ENCODE measurements around the gene AICDA. TPM values are rescaled to one million over a fixed set of nuclear protein-coding genes. Genes with fewer than 3 reads are reported as not detected.
"Not testable (repeated sequence)": the region's sequence is repeated elsewhere in the genome, so short reads cannot be mapped to it uniquely, and the experiment has no call there.

AICDA gene
- total RNA-seq, 2 donors from 2014 or later, result not detected

- ATAC-seq, result peak in 1 of 2 donors; percentile 20
- DNase-seq (ENCODE audit: low spot score in 2 of 2), result no peak
- H3K27ac Mint-ChIP-seq, result no peak overlapping the region
- no peaks in the 10 kb centered on the region for H3K36me3 Mint-ChIP-seq
- peaks cover 0 to 4% of the 10 kb centered on the region in 2 donors for H3K9me3 Mint-ChIP-seq
These were observed 16.9 kb upstream of the AICDA start for GRCh38 chr12:8629486-8630033.

GRCh38 chr12:8628731-8629130, 16.1 kb upstream of the AICDA start:
- DNase-seq (ENCODE audit: low spot score in 2 of 2) (no peak), ATAC-seq (no peak)
- Mint-ChIP-seq H3K27ac (no peak overlapping the region), H3K36me3 (no peaks in the 10 kb centered on the region), H3K9me3 (peaks cover 0 to 4% of the 10 kb centered on the region in 2 donors)

GRCh38 chr12:8624750-8625149, 12.1 kb upstream of the AICDA start:
- H3K27ac Mint-ChIP-seq; ATAC-seq; H3K9me3 Mint-ChIP-seq; DNase-seq (ENCODE audit: low spot score in 2 of 2); H3K36me3 Mint-ChIP-seq: not testable (repeated sequence)

GRCh38 chr12:8622646-8623045, 10.0 kb upstream of the AICDA start:
- ATAC-seq, result no peak
- H3K9me3 Mint-ChIP-seq, result peaks cover 0 to 4% of the 10 kb centered on the region in 2 donors

GRCh38 chr12:8615206-8615605, 2.5 kb upstream of the AICDA start:
- no peaks in the 10 kb centered on the region for H3K36me3 Mint-ChIP-seq
- ATAC-seq, result no peak

More at GRCh38 chr12:8622646-8623045, 10.0 kb upstream of the AICDA start:
- H3K27ac Mint-ChIP-seq, result no peak overlapping the region
- DNase-seq (ENCODE audit: low spot score in 2 of 2), result no peak
- H3K36me3 Mint-ChIP-seq, result no peaks in the 10 kb centered on the region

GRCh38 chr12:8613881-8614280, 1.2 kb upstream of the AICDA start:
- H3K27ac Mint-ChIP-seq; H3K36me3 Mint-ChIP-seq; H3K9me3 Mint-ChIP-seq; ATAC-seq; DNase-seq (ENCODE audit: low spot score in 2 of 2): not testable (repeated sequence)

More at GRCh38 chr12:8615206-8615605, 2.5 kb upstream of the AICDA start:
- DNase-seq (ENCODE audit: low spot score in 2 of 2), result no peak
- Mint-ChIP-seq H3K9me3 (peaks cover 0 to 5% of the 10 kb centered on the region in 2 donors), H3K27ac (no peak overlapping the region)

- DNase-seq (ENCODE audit: low spot score in 2 of 2), result no peak
- ATAC-seq, result no peak
- no peak overlapping the region for H3K27ac Mint-ChIP-seq
- H3K9me3 Mint-ChIP-seq, result no peaks in the 10 kb centered on the region
- no peaks in the 10 kb centered on the region for H3K36me3 Mint-ChIP-seq
These were observed 3.5 kb downstream of the AICDA start for GRCh38 chr12:8609061-8609570.

- H3K9me3 Mint-ChIP-seq, result no peaks in the 10 kb centered on the region
- H3K36me3 Mint-ChIP-seq, result no peaks in the 10 kb centered on the region
- DNase-seq (ENCODE audit: low spot score in 2 of 2) (no peak), ATAC-seq (no peak)
- no peak overlapping the region for H3K27ac Mint-ChIP-seq
These were observed 5.8 kb downstream of the AICDA start for GRCh38 chr12:8606890-8607289.

GRCh38 chr12:8605057-8605456, 7.6 kb downstream of the AICDA start:
- no peak for DNase-seq (ENCODE audit: low spot score in 2 of 2)
- Mint-ChIP-seq H3K27ac (no peak overlapping the region), H3K9me3 (no peaks in the 10 kb centered on the region), H3K36me3 (no peaks in the 10 kb centered on the region)
- ATAC-seq, result no peak

- DNase-seq (ENCODE audit: low spot score in 2 of 2), result no peak
- H3K9me3 Mint-ChIP-seq, result no peaks in the 10 kb centered on the region
- H3K27ac Mint-ChIP-seq, result no peak overlapping the region
- no peak for ATAC-seq
- no peaks in the 10 kb centered on the region for H3K36me3 Mint-ChIP-seq
These were observed 8.8 kb downstream of the AICDA start for GRCh38 chr12:8603856-8604255.

- no peaks in the 10 kb centered on the region for H3K36me3 Mint-ChIP-seq
- DNase-seq (ENCODE audit: low spot score in 2 of 2) (no peak), ATAC-seq (no peak)
- no peak overlapping the region for H3K27ac Mint-ChIP-seq
- H3K9me3 Mint-ChIP-seq, result no peaks in the 10 kb centered on the region
These were observed 9.4 kb downstream of the AICDA start for GRCh38 chr12:8603286-8603685.

GRCh38 chr12:8596561-8596960, 16.1 kb downstream of the AICDA start:
- Mint-ChIP-seq H3K27ac (no peak overlapping the region), H3K9me3 (no peaks in the 10 kb centered on the region), H3K36me3 (no peaks in the 10 kb centered on the region)
- DNase-seq (ENCODE audit: low spot score in 2 of 2) (no peak), ATAC-seq (no peak)

- Mint-ChIP-seq H3K36me3 (no peaks in the 10 kb centered on the region), H3K27ac (no peak overlapping the region), H3K9me3 (no peaks in the 10 kb centered on the region)
- DNase-seq (ENCODE audit: low spot score in 2 of 2), result no peak
- ATAC-seq, result no peak
These were observed 18.6 kb downstream of the AICDA start for GRCh38 chr12:8594072-8594471.

GRCh38 chr12:8593246-8593645, 19.4 kb downstream of the AICDA start:
- Mint-ChIP-seq H3K36me3 (no peaks in the 10 kb centered on the region), H3K27ac (no peak overlapping the region), H3K9me3 (no peaks in the 10 kb centered on the region)
- DNase-seq (ENCODE audit: low spot score in 2 of 2) (no peak), ATAC-seq (no peak)

GRCh38 chr12:8590842-8591545, 21.7 kb downstream of the AICDA start:
- no peaks in the 10 kb centered on the region for H3K9me3 Mint-ChIP-seq
- ATAC-seq (no peak), DNase-seq (ENCODE audit: low spot score in 2 of 2) (no peak)

GRCh38 chr12:8589679-8590078, 23.0 kb downstream of the AICDA start:
- no peak for DNase-seq (ENCODE audit: low spot score in 2 of 2)
- H3K36me3 Mint-ChIP-seq, result no peaks in the 10 kb centered on the region
- H3K9me3 Mint-ChIP-seq, result no peaks in the 10 kb centered on the region
- H3K27ac Mint-ChIP-seq, result no peak overlapping the region
- no peak for ATAC-seq

More at GRCh38 chr12:8590842-8591545, 21.7 kb downstream of the AICDA start:
- Mint-ChIP-seq H3K27ac (no peak overlapping the region), H3K36me3 (no peaks in the 10 kb centered on the region)

- DNase-seq (ENCODE audit: low spot score in 2 of 2); ATAC-seq; H3K36me3 Mint-ChIP-seq; H3K27ac Mint-ChIP-seq; H3K9me3 Mint-ChIP-seq: not testable (repeated sequence)
These were observed 28.2 kb downstream of the AICDA start for GRCh38 chr12:8584478-8584877.

- H3K36me3 Mint-ChIP-seq, result no peaks in the 10 kb centered on the region
- no peak overlapping the region for H3K27ac Mint-ChIP-seq
- DNase-seq (ENCODE audit: low spot score in 2 of 2), result no peak
- no peak for ATAC-seq
- no peaks in the 10 kb centered on the region for H3K9me3 Mint-ChIP-seq
These were observed 28.7 kb downstream of the AICDA start for GRCh38 chr12:8584004-8584403.
